ENCODE measurements around the gene VAT1L. TPM values are rescaled to one million over a fixed set of nuclear protein-coding genes. Genes with fewer than 3 reads are reported as not detected.

VAT1L gene
- total RNA-seq, 1 experiment from 2014 or later = 0.10 TPM

DNA sequence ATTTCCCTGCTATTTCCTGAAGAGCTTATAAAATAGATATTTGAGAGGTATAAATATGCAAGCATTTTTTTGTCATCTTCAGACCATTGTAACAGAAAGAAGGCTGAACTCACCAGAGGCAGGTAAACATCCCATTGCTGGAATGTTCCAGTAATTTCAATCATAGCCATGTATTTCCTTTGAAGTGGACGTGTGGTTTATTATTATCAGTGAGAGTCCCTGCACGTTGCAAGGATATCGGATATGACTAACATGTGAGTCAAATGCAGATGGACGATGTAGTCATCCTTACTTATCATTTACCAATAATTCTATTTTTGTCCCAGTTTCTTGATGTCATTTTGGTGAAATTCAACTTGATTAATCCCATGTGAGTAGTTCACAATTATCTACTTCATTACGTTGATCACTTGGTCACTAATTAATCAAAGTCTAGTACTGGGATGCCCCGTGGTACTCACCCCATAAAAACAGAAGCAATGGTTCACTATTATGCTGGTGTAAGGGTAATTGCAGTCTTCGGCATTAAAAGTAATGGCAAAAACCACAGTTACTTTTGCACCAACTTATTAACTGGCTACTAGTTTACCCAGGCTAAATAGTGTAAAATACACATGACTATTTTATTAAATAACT, 89.5 kb downstream of the VAT1L start:
- H3K4me2 ChIP-seq (ENCODE audit: low read length) = peak overlapping the region; percentile 58
- peaks cover 19% of the 10 kb centered on the region; the same call in 1 of the 2 replicates for H3K27me3 ChIP-seq (ENCODE audit: insufficient read depth, low read length)
- H4K20me1 ChIP-seq (ENCODE audit: insufficient read depth) = no peaks in the 10 kb centered on the region
- H2AFZ ChIP-seq (ENCODE audit: low read depth, low read length, poor library complexity, severe bottlenecking) = no peak overlapping the region
- RAD21 ChIA-PET (ENCODE audit: low non-redundant PET in 1 of 2, low total read pairs in 2 of 2, uncharacterized antibody in 2 of 2, unreplicated experiment in 2 of 2) = no interaction called here
- DNase-seq (ENCODE audit: low read depth, low spot score) = peak; percentile 56
- TF ChIP-seq, protein P1, sequence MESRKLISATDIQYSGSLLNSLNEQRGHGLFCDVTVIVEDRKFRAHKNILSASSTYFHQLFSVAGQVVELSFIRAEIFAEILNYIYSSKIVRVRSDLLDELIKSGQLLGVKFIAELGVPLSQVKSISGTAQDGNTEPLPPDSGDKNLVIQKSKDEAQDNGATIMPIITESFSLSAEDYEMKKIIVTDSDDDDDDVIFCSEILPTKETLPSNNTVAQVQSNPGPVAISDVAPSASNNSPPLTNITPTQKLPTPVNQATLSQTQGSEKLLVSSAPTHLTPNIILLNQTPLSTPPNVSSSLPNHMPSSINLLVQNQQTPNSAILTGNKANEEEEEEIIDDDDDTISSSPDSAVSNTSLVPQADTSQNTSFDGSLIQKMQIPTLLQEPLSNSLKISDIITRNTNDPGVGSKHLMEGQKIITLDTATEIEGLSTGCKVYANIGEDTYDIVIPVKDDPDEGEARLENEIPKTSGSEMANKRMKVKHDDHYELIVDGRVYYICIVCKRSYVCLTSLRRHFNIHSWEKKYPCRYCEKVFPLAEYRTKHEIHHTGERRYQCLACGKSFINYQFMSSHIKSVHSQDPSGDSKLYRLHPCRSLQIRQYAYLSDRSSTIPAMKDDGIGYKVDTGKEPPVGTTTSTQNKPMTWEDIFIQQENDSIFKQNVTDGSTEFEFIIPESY (IDR thresholded peaks at IDR 0.05; ENCODE audit: extremely low read depth, insufficient replicate concordance, low read length) = peak; percentile 18
- TF ChIP-seq ELF1 (IDR thresholded peaks at IDR 0.05; ENCODE audit: borderline replicate concordance, low read depth) (no peak), YY1 (IDR thresholded peaks at IDR 0.05; ENCODE audit: extremely low read depth, insufficient replicate concordance, low read depth, low read length) (no peak), SP1 (IDR thresholded peaks at IDR 0.05; ENCODE audit: low read depth) (peak; percentile 89), JUND (IDR thresholded peaks at IDR 0.05) (peak; percentile 88), FOSL1 (IDR thresholded peaks at IDR 0.05; ENCODE audit: low read depth) (peak; percentile 96), CBX3 (IDR thresholded peaks at IDR 0.05; ENCODE audit: low read depth) (peak; percentile 78; the same call in 1 of the 2 replicates), ATF3 (IDR thresholded peaks at IDR 0.05) (0 out of 2 replicates have a peak, but pooled peaks have one; percentile 19), SIN3A (IDR thresholded peaks at IDR 0.05; ENCODE audit: low read depth) (peak; percentile 39; the same call in 1 of the 2 replicates), EZH2 (IDR thresholded peaks at IDR 0.05) (no peak), TCF7L2 (IDR thresholded peaks at IDR 0.05; ENCODE audit: borderline replicate concordance, extremely low read depth, insufficient read depth, insufficient read length) (peak; percentile 87), CEBPB (IDR thresholded peaks at IDR 0.05; ENCODE audit: low read depth) (peak; percentile 72), SRF (IDR thresholded peaks at IDR 0.05; ENCODE audit: low read depth) (peak; percentile 66)
- TF ChIP-seq, protein P2, sequence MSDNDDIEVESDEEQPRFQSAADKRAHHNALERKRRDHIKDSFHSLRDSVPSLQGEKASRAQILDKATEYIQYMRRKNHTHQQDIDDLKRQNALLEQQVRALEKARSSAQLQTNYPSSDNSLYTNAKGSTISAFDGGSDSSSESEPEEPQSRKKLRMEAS (IDR thresholded peaks at IDR 0.05) = peak; percentile 14; the same call in 1 of the 2 replicates
- no peak overlapping the region for H3K27ac ChIP-seq (ENCODE audit: low read depth, low read length)
- intact Hi-C loops (cut with micrococcal nuclease) = no loop called here
- no peaks in the 10 kb centered on the region for H3K9me3 ChIP-seq (ENCODE audit: control insufficient read depth in 1 of 2, insufficient read depth in 1 of 2, low read depth in 1 of 2, low read length in 2 of 2)
- POLR2A ChIA-PET = no interaction called here
- no peaks in the 10 kb centered on the region for H3K9me2 ChIP-seq (ENCODE audit: insufficient read depth)
- no peaks in the 10 kb centered on the region for H3K79me2 ChIP-seq (ENCODE audit: insufficient read depth, low read length)
- peaks cover 6 to 12% of the 10 kb centered on the region in 2 experiments for H3K4me1 ChIP-seq (ENCODE audit: control insufficient read depth in 1 of 2, insufficient read depth in 2 of 2, low read length in 2 of 2)
- H3K9ac ChIP-seq (ENCODE audit: low read length) = no peak overlapping the region
- H3K4me3 ChIP-seq (replicated peaks in 1 of 2; ENCODE audit: low read depth in 1 of 2, low read length in 2 of 2) = peak overlapping the region in 1 of 2 experiments; percentile 24; a peak in 1 of 4 replicates
- CTCF ChIA-PET = no interaction called here
- BruUV-seq (replicated peaks) = no TSS peak
- ATAC-seq = peak; percentile 77
- no peaks in the 10 kb centered on the region for H3K36me3 ChIP-seq (ENCODE audit: control insufficient read depth in 1 of 2, insufficient read depth in 2 of 2, low read length in 2 of 2)
